Ramos (cell line): ENCODE data around the gene SYT7.

Experiments used
- in situ Hi-C: fragments of 300-500 bp; cut with MboI; formaldehyde crosslinking; loops from one replicate; pipeline ENCODE4 v1.14.3; 2022; ENCODE audit warnings: low sequenced_read_pairs; ENCODE audit not compliant: unreplicated experiment

The SYT7 gene

DNA sequence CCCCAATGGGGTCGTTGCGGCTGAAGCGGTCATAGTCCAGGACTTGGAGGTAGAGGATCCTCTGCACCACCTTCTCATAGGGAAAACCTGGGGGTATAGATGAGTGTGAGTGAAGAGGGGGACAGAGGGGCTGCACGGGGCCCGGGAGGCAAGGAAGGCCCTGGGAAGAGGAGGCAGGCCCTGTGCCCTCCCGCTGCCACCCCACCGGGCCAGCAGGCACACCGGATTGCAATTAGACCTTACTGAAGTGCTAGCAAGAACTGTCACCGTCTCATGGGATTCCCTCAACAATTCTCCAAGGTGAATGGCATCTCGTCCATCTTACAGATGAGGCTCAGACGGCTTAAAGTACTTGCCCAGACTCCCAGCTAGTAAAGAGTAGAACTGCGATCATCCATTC, 56.4 kb downstream of the SYT7 start:
- in situ Hi-C loops = no loop called here

DNA sequence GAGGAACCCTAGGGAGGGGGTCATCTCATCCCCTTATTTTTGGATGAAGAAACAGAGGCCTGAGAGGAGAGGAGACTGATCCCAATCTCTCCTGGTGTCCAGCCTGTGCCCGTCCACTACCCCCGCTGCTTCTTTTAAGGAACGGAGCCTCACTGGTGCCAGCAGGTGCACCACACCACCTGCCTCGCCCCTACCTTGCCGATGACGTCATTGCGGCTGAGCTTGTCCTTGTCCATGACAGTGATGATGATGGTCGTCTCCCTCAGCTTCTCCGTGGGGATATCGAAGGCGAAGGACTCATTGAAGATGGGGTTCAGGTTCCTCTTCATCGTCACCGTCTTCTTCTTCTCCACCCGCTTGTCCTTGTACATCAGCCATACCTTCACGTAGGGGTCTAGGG, 58.0 kb downstream of the SYT7 start:
- in situ Hi-C loops = no loop called here

DNA sequence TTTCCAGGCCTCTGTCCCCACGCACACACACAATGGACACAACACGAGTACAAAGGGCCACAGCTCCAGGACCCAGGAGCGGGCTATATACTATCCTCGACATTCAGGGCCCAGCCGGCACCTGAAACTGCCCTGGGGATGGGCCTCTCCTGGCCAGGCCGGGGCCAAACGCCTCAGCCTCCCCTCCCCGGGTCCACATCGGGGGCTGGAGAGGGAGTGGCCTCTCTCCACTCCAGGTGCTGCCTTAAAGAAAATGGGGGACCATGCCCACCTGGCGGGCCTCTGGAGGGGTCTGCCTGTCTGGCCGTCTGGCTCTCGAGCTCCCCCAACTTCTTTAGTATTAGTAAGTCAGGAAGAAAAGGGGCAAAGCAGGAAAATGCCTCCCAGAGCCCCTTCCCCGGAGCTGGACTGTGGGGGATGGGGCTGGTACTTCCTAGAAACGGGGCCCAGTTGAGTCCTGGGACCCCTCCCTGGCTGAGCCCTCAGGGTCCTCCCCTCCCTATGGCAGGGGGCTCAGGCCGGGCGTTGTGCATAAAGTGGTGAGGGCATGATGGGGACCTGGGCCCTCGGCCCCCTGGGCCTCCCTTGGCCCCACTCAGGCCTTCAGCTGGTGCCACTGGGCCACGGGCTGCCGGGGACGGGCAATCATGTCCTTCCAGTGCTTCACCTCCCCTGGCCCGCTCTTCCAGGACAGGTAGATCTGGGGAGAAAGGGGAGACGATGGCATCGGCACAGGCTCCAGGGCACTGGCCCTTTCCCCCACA, 62.7 kb downstream of the SYT7 start:
- in situ Hi-C loops = no loop called here

DNA sequence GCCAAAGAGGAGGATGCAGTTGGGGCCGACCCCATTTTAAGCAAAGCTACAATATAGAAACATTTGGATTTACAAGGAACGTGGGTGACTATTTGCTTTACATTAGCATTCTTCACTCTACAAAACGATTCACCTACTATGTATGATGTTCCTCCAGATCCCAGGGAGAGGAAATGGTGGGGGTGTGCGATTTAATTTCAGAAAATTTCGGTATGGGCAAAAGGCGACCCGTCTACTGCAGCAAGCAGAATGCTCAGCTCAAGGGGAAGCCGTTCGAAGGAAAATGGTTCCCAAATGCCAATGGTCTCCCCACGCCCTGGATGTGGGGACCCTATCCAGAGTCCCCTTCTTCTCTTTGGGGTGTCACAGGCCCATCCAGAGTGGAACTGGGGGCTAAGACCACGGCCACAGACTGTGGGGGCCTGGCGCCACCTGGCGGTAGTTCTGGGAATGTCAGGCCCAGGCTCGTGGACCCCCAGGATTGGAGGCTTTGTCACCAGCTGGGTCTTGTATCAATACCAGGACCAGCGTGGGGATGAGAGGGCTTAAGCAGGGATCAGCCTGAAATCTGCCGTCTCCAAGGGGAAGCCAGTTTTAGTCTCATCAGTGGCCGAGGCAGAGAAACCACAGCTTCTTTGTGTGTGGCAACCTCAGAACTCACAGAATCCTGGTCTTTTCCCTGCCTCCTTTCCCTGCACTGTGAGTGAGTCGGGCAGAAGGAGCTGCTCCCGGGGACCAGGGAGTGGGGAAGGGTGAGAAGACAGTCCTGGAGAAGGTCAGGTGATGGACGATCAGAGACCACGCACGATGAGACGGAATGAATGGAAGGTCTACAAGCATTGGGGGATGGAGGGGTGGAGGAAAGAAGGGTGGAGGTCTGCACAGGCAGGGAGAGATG, 64.0 kb downstream of the SYT7 start:
- in situ Hi-C loops = no loop called here

DNA sequence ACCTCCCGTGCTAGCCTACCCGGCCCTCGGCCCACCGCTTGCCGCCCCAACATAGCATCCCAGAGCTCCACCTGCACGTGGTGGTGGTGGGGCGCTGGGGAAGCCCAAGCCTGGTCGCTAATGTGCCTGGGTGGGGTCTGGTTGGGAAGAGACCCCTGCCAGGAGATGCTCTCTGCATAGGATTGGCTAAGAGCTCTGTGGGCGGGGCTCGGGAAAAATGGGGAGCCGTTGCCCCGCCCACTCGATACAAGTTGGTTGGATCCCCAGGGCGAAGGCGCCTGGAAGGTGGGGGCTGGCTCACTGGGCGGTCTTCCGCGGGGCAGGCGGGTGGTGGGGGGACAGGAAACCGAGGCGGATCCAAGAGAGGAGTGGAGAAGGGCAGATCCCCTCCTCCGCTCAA, 64.7 kb downstream of the SYT7 start:
- in situ Hi-C loops = no loop called here

DNA sequence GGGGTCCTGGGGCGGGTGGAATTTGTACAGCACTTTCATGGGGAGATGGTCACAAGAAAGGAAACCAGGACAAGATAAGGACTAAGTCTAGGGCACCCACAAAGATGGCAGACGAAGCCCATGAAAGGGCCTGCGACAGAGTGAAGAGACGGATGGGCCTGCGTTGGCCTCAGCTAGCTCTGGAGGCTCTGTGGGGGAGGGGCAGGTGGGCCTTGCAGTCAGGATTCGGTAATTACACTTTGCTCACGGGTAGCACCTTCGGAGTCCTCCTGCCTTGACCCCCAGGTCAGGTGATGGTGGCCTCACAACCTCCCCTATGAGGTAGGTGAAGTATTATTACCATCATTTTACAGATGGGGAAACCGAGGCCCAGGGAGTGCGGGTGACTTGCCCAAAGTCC, 65.2 kb downstream of the SYT7 start:
- in situ Hi-C loops = no loop called here

DNA sequence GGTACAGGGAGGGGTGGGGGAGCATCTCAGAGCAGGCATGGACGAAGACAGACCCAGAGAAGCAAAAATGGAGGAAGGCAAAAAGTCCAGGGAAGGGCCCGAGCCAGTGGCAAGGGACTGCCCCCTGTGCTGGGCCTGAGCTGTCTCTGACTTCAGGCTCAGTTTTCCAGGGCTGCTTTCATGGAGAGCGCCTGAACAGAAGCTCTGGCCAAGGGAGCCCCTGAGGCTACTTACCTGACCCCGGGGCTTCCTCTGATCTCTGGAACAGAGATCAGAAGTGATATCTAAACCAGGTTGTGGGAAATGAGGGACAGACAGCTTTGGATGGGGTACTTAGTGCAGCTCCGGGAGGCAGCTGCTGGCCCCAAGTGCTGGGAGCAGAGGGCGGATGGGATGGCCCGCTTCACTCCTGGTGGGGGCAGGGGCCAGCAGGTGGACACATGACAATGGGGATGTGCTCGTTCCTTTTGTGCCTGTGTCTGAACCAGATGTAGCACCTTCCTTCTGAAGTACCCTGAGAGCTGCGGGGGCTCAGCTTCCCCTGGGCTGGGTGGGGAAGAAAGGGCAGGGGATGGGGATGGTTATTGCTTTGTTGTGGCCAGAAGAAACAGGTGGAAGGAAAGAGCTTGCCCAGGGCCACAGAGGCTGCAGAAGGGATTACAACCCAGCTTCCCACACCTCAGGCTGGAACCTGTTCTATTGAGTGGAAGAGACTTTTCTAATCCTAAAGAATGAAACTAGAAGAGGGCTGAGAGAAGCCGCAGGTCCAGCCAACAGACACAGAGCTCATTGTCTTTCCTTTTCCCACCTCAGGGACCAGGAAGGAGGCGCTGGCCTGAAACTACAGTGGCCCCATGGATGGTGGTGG, 66.6 kb downstream of the SYT7 start:
- in situ Hi-C loops = no loop called here

DNA sequence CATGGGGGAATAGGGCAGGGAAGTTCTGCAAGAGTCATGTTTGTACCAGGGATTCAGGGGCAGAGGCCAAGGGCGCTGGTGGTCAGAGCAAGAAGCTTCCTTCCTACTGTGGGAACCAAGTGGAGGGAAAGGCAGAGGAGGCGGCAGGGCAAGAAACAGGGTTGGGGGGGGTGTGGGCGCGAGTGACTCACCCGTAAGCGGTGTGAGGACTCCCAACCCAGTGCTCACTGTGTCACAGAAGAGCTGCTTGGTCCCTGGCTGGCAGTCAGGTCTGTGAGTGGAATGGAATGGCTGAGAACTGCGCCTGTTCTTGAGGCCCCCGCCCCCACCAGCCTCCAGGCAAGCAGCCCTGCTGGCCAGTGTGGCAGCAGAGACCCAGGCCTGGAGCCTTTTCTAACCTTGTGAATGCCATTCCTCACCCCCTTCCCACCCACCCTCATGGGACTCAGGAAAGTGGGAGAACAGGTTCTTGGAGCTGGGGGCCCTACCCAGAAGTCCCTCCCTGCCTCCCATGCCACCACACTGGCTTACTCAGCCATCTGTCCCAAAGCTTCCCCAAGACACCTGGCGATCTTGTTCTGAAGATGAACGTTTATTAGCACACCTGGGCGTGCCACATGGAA, 67.6 kb downstream of the SYT7 start:
- in situ Hi-C loops = no loop called here

DNA sequence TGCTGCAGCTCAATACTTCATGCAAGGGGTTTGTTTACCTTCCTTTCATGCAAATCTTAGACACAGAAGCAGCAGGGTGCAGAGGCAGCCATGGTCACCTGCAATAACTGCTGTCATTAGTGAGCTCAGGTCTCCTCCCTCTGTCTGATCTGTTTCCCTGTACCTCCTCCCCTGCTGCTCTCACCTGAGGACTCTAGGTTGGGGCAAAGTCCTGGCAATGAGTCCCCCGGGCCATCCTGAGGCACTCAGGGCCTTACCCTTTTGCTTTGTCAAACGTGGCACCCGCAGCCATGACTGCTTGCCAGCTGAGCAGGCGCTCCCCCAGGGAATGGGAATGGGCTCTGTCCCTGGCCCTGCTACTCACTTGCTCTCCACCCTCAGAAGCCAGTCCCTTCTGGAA, 68.4 kb downstream of the SYT7 start:
- in situ Hi-C loops = no loop called here

DNA sequence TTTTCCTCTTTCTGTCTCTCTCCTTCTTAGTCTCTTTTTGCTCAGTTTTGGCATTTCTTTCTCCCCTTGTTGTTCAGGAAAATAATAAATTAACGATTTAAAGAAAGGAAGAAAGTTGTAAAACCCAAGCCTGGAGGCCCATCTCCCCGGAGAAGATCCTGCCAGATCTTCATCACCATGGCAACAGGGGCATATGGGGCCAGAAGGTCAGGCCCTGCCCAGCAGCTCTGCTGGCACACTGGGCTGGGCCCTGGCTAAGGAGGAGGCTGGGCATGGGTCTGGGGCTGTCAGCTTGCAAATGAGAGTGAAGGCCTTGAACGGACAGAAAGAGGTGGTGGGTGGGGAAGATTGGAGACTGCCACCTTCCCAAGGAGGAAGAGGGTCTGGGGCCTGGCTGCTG, 69.5 kb downstream of the SYT7 start:
- in situ Hi-C loops = no loop called here

DNA sequence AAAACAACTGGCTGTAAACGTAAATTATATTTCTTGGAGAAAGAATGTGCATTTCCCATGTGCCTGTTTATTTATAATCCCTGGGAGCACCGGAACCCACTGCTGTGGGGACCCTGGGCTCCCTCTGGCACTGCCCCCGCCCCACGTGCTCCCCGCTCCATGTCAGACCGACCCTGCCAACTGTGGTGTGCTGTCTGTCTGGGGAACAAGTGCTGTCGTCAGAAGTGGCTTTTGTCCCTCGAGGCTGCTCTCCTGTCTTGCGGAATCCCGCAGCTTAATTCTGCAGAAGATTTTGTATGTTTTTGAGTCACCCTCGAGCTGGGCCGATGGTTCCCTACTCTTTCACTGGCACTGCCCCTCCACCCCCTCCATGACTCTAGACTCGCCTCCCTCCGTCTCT, 69.9 kb downstream of the SYT7 start:
- in situ Hi-C loops = no loop called here

DNA sequence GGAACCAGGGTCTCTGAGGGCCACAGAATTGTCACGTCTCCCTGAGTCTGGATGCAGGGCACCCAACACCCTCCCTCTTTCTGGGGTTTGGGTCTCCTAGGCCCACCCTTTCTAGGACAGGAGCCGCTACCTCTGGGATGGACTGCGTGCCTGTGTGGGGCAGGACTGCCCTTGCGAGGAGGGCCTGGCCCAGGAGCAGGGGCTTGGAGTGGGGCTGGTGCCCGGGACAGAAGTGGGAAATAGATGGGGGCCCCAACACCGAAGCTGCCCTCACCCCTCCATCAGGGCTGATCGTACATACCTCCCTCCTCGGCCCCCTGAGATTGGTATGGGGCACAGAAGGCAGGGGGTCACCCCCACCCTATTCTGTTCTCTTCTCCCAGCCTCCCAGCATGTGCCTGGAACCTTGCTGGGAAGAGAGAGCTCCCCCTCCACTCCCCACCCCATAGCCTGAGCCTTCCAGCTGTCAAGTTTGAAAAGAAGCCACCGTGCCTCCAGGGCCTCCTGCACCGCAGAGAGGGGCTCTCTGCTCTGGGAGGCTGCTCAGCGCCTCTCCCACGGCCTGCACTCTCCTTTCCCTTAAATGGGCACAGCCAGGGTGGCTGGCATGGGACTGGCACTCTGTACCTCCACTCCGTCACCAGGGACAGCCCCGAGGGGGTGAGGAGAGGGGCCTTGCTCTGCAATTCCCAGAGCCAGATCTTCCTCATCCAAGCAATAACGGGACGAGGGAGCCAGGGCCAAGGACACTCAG, 70.5 kb downstream of the SYT7 start:
- in situ Hi-C loops = no loop called here

DNA sequence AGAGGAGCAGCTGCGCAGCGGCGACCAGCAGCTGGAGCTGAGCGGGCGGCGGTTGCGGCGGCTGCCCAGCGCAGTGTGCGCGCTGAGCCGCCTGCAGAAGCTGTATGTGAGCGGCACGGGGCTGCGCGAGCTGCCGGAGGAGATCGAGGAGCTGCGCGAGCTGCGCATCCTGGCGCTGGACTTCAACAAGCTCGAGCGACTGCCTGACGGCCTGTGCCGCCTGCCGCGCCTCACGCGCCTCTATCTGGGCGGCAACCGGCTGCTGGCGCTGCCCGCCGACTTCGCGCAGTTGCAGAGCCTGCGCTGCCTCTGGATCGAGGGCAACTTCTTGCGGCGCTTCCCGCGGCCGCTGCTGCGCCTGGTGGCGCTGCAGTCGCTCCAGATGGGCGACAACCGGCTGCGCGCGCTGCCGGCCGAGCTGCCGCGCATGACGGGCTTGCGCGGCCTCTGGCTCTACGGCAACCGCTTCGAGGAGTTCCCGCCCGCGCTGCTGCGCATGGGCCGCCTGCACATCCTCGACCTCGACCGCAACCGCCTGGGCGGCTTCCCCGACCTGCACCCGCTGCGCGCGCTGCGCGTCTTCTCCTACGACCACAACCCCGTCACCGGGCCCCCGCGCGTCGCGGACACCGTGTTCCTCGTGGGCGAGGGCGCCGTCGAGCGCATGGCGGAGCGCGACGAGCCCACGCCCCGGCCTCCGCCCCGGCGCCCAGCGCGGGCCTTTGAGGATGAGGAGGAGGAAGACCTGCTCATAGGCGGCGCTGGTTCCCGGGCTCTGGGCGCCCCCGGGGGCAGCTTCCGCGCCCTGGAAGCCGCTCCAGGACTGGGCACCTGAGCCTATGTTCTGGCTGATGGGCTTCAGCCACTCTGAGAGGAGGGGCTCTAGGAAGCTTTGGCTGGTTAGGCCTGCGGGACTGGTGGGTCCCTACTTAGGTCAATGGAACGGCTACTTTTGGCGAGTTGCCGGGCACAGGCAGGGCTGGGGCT, 71.5 kb downstream of the SYT7 start:
- in situ Hi-C loops = no loop called here

DNA sequence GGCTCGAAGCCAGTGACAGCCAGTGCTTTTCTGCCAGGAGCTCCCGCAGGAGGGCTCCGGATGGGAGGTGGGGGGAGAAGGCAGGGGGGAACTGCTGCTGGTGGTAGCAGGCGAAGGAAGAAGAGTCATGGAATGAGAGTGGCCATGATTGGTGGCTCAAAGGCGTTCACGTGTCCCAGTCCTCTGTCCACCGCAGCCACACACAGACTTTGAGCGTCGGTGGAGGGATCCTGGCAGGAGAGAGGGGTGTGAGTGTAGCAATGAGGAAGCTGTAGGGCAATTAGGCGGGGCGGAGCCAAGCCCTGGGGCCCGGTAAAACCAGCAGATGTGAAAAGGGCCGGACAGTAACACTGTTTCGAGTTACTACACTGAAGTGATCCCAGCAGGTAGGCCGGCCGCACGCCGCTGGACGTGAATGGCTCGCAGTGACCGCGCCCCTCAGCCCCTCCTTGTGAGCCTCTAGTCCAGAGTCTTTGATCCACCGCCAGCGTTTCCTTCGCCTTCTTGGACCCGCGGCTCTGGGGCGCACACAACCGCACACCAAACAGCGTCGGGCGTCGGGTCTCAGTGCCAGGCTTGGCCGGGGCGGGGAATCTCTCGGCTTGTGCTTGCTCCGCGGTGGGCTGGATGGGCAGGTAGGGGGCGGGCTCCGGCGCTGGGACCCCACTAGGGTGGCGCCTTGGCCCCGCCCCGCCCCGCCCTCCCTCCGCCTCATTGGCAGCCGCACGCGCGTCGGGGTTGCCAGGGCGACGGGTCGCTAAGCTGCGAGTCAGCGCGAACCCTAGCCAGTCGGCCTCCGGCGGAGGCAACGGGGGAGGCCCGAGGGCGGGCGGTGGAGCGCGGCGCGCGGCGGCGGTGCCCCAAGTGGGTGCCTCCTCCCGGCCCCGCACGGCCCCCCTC, 72.7 kb downstream of the SYT7 start, which contains the start of gene LRRC10B:
LRRC10B (plus strand) TSS at position 788 of the 900 bp plus-strand sequence. CDS start 250 bp downstream, outside the sequence.
- in situ Hi-C loops = no loop called here

DNA sequence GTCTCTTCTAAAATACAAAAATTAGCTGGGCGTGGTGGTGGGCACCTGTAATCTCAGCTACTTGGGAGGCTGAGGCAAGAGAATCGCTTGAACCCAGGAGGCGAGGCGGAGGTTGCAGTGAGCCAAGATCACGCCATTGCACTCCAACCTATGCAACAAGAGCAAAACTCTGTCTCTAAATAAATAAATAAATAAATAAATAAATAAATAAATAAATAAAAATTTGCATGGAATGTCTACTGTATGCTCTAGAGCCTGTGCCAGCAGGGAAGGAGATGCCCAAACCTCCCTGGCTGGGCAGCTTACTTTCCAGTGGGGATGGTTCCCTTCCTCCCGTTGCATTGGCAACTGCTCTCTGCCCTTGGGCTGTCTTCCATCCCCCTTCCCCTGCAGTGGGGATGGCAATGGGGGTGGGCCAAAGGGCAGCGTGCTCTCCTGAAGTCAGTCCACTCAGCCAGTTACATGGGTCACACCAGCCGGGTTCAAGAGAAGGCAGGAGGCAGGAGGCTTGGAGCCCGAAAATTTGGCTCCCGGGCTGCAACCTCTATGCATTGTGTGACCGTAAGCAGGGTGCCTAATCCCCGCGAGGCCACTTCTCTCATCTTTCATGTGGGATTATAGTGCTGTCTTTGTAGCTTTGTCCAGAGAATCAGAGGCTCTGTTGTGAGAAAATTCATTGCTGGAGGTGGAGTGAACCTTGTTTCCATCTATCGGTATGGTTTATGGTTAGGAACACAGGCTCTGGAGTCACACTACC, 73.7 kb downstream of the SYT7 start:
- in situ Hi-C loops = no loop called here

DNA sequence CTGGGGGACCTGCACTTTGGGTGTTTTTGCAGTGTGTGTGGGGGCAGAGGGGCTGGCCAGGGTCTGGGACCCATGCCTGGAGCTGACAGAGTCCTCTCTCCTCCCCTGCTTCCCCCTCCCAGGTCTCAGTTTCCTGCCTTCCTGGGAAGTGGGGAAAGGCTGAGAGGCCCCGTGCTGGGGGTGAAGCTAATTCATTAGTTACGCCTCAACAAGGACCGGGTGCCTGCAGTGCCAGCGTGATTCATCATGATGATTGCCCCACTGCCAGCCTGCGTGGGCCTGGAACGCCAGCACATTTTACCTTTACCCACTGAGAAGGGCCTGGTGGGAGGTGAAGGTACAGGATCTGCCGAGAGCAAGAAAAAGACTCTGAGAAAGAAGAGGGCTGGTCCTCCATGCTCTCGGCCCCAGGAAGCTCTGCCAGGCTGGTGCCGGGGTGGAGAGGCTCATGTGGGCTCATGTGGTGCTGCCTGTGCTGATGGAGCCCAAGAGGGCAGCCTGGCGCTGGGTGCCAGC, 75.2 kb downstream of the SYT7 start:
- in situ Hi-C loops = no loop called here
